BLaER1 (cell line): ENCODE data around the gene LIPM.

Source experiments
- H3K27ac ChIP-seq: shearing (Covaris generic); formaldehyde crosslinking; 2 replicates; pipeline ENCODE4 v1.8.1; 2022
- H3K27me3 ChIP-seq: shearing (Covaris generic); formaldehyde crosslinking; 2 replicates; pipeline ENCODE4 v1.8.1; 2022
- H3K36me3 ChIP-seq: shearing (Covaris generic); formaldehyde crosslinking; 2 replicates; pipeline ENCODE4 v1.8.1; 2022
- H3K4me1 ChIP-seq: shearing (Covaris generic); formaldehyde crosslinking; 2 replicates; pipeline ENCODE4 v1.8.1; 2022
- H3K4me2 ChIP-seq: shearing (Covaris generic); formaldehyde crosslinking; 2 replicates; pipeline ENCODE4 v1.8.1; 2022
- H3K4me3 ChIP-seq: shearing (Covaris generic); formaldehyde crosslinking; 2 replicates; pipeline ENCODE4 v1.8.1; 2022
- H3K9ac ChIP-seq: shearing (Covaris generic); formaldehyde crosslinking; 2 replicates; pipeline ENCODE4 v1.8.1; 2022
- H3K9me3 ChIP-seq: shearing (Covaris generic); formaldehyde crosslinking; 2 replicates; pipeline ENCODE4 v1.8.1; 2022
- H4K20me1 ChIP-seq: shearing (Covaris generic); formaldehyde crosslinking; 2 replicates; pipeline ENCODE4 v1.8.1; 2022
- Cebpa-rat ChIP-seq: shearing (Covaris generic); IDR thresholded peaks from 2 replicates; pipeline ENCODE4 v1.8.1; 2022

The LIPM gene

GRCh38 chr10:88794731-88795130 lies 7.8 kb upstream of the LIPM start:
- Histone ChIP-seq H3K4me2 (no peak overlapping the region), H3K27me3 (no peaks in the 10 kb centered on the region), H4K20me1 (no peaks in the 10 kb centered on the region), H3K4me3 (no peak overlapping the region), H3K36me3 (no peaks in the 10 kb centered on the region), H3K9me3 (no peaks in the 10 kb centered on the region), H3K4me1 (no peaks in the 10 kb centered on the region), H3K9ac (no peak overlapping the region), H3K27ac (no peak overlapping the region)
- no peak for TF ChIP-seq Cebpa-rat

GRCh38 chr10:88800152-88801125 lies 2.1 kb upstream of the LIPM start:
- no peaks in the 10 kb centered on the region for H3K4me1 ChIP-seq
- no peaks in the 10 kb centered on the region for H3K9me3 ChIP-seq
- H3K4me2 ChIP-seq = no peak overlapping the region
- H3K9ac ChIP-seq = no peak overlapping the region
- H4K20me1 ChIP-seq = no peaks in the 10 kb centered on the region
- H3K27me3 ChIP-seq = no peaks in the 10 kb centered on the region
- H3K36me3 ChIP-seq = no peaks in the 10 kb centered on the region
- no peak for TF ChIP-seq Cebpa-rat
- no peak overlapping the region for H3K4me3 ChIP-seq
- H3K27ac ChIP-seq = no peak overlapping the region

GRCh38 chr10:88803641-88804040 lies 1.1 kb downstream of the LIPM start:
- Histone ChIP-seq H3K4me3 (no peak overlapping the region), H4K20me1 (no peaks in the 10 kb centered on the region), H3K4me1 (no peaks in the 10 kb centered on the region), H3K27me3 (no peaks in the 10 kb centered on the region), H3K27ac (no peak overlapping the region), H3K9me3 (no peaks in the 10 kb centered on the region), H3K4me2 (no peak overlapping the region), H3K9ac (no peak overlapping the region), H3K36me3 (no peaks in the 10 kb centered on the region)
- TF ChIP-seq Cebpa-rat = no peak

GRCh38 chr10:88804083-88804812 lies 1.7 kb downstream of the LIPM start:
- Histone ChIP-seq H3K4me2 (no peak overlapping the region), H3K9ac (no peak overlapping the region), H3K4me3 (no peak overlapping the region), H3K27me3 (no peaks in the 10 kb centered on the region), H4K20me1 (no peaks in the 10 kb centered on the region), H3K27ac (no peak overlapping the region), H3K9me3 (no peaks in the 10 kb centered on the region), H3K4me1 (no peaks in the 10 kb centered on the region), H3K36me3 (no peaks in the 10 kb centered on the region)
- TF ChIP-seq Cebpa-rat = no peak

- TF ChIP-seq Cebpa-rat = no peak
- Histone ChIP-seq H4K20me1 (no peaks in the 10 kb centered on the region), H3K27ac (no peak overlapping the region), H3K36me3 (no peaks in the 10 kb centered on the region), H3K4me3 (no peak overlapping the region), H3K4me1 (no peaks in the 10 kb centered on the region), H3K27me3 (no peaks in the 10 kb centered on the region), H3K9me3 (no peaks in the 10 kb centered on the region), H3K4me2 (no peak overlapping the region), H3K9ac (no peak overlapping the region)
Measured at GRCh38 chr10:88805361-88805760, 2.8 kb downstream of the LIPM start.

GRCh38 chr10:88805924-88806323 lies 3.4 kb downstream of the LIPM start:
- H3K4me2 ChIP-seq = no peak overlapping the region
- no peaks in the 10 kb centered on the region for H3K27me3 ChIP-seq
- no peaks in the 10 kb centered on the region for H3K9me3 ChIP-seq
- TF ChIP-seq Cebpa-rat = no peak
- no peaks in the 10 kb centered on the region for H3K36me3 ChIP-seq
- H3K27ac ChIP-seq = no peak overlapping the region
- no peak overlapping the region for H3K4me3 ChIP-seq
- no peaks in the 10 kb centered on the region for H3K4me1 ChIP-seq
- no peak overlapping the region for H3K9ac ChIP-seq
- H4K20me1 ChIP-seq = no peaks in the 10 kb centered on the region

- no peak overlapping the region for H3K9ac ChIP-seq
- no peak overlapping the region for H3K27ac ChIP-seq
- H3K4me1 ChIP-seq = no peaks in the 10 kb centered on the region
- no peaks in the 10 kb centered on the region for H3K27me3 ChIP-seq
- H3K9me3 ChIP-seq = no peaks in the 10 kb centered on the region
- no peak for TF ChIP-seq Cebpa-rat
- no peak overlapping the region for H3K4me2 ChIP-seq
- H3K36me3 ChIP-seq = no peaks in the 10 kb centered on the region
- no peak overlapping the region for H3K4me3 ChIP-seq
- H4K20me1 ChIP-seq = no peaks in the 10 kb centered on the region
Measured at GRCh38 chr10:88809621-88810020, 7.1 kb downstream of the LIPM start.

- Histone ChIP-seq H3K4me3 (no peak overlapping the region), H3K4me2 (no peak overlapping the region)
Measured at GRCh38 chr10:88810196-88810961, 7.8 kb downstream of the LIPM start.

GRCh38 chr10:88813200-88813599 lies 10.7 kb downstream of the LIPM start:
- Histone ChIP-seq H3K4me2 (no peak overlapping the region), H3K4me1 (no peaks in the 10 kb centered on the region), H3K9ac (no peak overlapping the region), H3K4me3 (no peak overlapping the region), H3K27me3 (no peaks in the 10 kb centered on the region), H4K20me1 (no peaks in the 10 kb centered on the region), H3K9me3 (no peaks in the 10 kb centered on the region), H3K27ac (no peak overlapping the region), H3K36me3 (no peaks in the 10 kb centered on the region)
- TF ChIP-seq Cebpa-rat = no peak

More at GRCh38 chr10:88810196-88810961, 7.8 kb downstream of the LIPM start:
- H4K20me1 ChIP-seq = no peaks in the 10 kb centered on the region
- H3K4me1 ChIP-seq = no peaks in the 10 kb centered on the region
- TF ChIP-seq Cebpa-rat = no peak
- no peaks in the 10 kb centered on the region for H3K9me3 ChIP-seq
- H3K27ac ChIP-seq = no peak overlapping the region
- H3K9ac ChIP-seq = no peak overlapping the region
- H3K27me3 ChIP-seq = no peaks in the 10 kb centered on the region
- H3K36me3 ChIP-seq = no peaks in the 10 kb centered on the region

GRCh38 chr10:88819290-88819689 lies 16.8 kb downstream of the LIPM start:
- Histone ChIP-seq H3K36me3 (no peaks in the 10 kb centered on the region), H3K9me3 (no peaks in the 10 kb centered on the region), H3K4me3 (no peak overlapping the region), H3K27ac (no peak overlapping the region), H3K4me2 (no peak overlapping the region), H3K4me1 (no peaks in the 10 kb centered on the region), H3K27me3 (no peaks in the 10 kb centered on the region), H4K20me1 (no peaks in the 10 kb centered on the region), H3K9ac (no peak overlapping the region)
- no peak for TF ChIP-seq Cebpa-rat
